HEK293 (cell line): Measurements from ENCODE around the gene EIF4G3.

Experiments used
- CTCF ChIP-seq: fragments of 450-650 bp; formaldehyde crosslinking; IDR thresholded peaks from 2 replicates; pipeline ENCODE4 v1.5.1; 2016; ENCODE audit warnings: missing biosample characterization, missing genetic modification characterization
- OSR2 ChIP-seq: fragments of 450-650 bp; formaldehyde crosslinking; IDR thresholded peaks from 2 replicates; pipeline ENCODE4 v1.5.1; 2016; ENCODE audit warnings: missing biosample characterization, missing genetic modification characterization
- RBAK ChIP-seq: fragments of 450-650 bp; formaldehyde crosslinking; IDR thresholded peaks from 2 replicates; pipeline ENCODE4 v1.5.1; 2016; ENCODE audit warnings: missing biosample characterization, missing genetic modification characterization
- REST ChIP-seq: fragments of 450-650 bp; formaldehyde crosslinking; IDR thresholded peaks from 2 replicates; pipeline ENCODE4 v1.5.1; 2016; ENCODE audit warnings: missing biosample characterization, missing genetic modification characterization
- SETDB1 ChIP-seq: IDR thresholded peaks from one replicate; pipeline ENCODE4 v1.6.1; 2017; ENCODE audit warnings: mild to moderate bottlenecking, low read length, moderate library complexity, mixed read lengths; ENCODE audit not compliant: insufficient read length
- ZBTB1 ChIP-seq: fragments of 450-650 bp; formaldehyde crosslinking; IDR thresholded peaks from 2 replicates; pipeline ENCODE4 v1.5.1; 2016; ENCODE audit warnings: missing biosample characterization, missing genetic modification characterization
- ZFP41 ChIP-seq: fragments of 450-650 bp; formaldehyde crosslinking; IDR thresholded peaks from 2 replicates; pipeline ENCODE4 v1.5.1; 2016; ENCODE audit warnings: missing biosample characterization, missing genetic modification characterization, borderline replicate concordance
- ZNF274 ChIP-seq, 2 experiments: fragments of 200-500 bp in 1 of 2; fragments of 450-650 bp in 1 of 2; sonication (Bioruptor generic) in 1 of 2; formaldehyde crosslinking in 1 of 2; IDR thresholded peaks; 2 replicates each; pipeline versions ENCODE4 v1.5.1 to v1.6.1; 2014 to 2016; ENCODE audit warnings: borderline replicate concordance in 1 of 2, inconsistent platforms in 1 of 2, low read length in 1 of 2, missing biosample characterization in 1 of 2, missing genetic modification characterization in 1 of 2
- ZNF645 ChIP-seq: fragments of 450-650 bp; formaldehyde crosslinking; IDR thresholded peaks from 2 replicates; pipeline ENCODE4; 2016; ENCODE audit warnings: missing biosample characterization, missing genetic modification characterization
- ZNF660 ChIP-seq: fragments of 450-650 bp; IDR thresholded peaks from 2 replicates; pipeline ENCODE4 v1.5.1; 2018; ENCODE audit warnings: missing biosample characterization, mild to moderate bottlenecking, missing genetic modification characterization

GRCh38 chr1:20956272-20956671, 220.4 kb downstream of the EIF4G3 start:
- no peak for TF ChIP-seq ZFP41 (tag by site-specific recombination)
- no peak for TF ChIP-seq ZNF660
- TF ChIP-seq OSR2, result no peak
- no peak for TF ChIP-seq REST
- TF ChIP-seq CTCF (tag by site-specific recombination), result no peak
- TF ChIP-seq ZBTB1 (tag by site-specific recombination), result no peak
- TF ChIP-seq ZNF274 (IDR thresholded peaks at IDR 0.05; ENCODE audit: low read length), result no peak
- TF ChIP-seq ZNF274 (tag by site-specific recombination; IDR thresholded peaks at IDR 0.05; ENCODE audit: borderline replicate concordance), result no peak
- no peak for TF ChIP-seq SETDB1
- TF ChIP-seq ZNF645 (tag by site-specific recombination), result no peak
- no peak for TF ChIP-seq RBAK (tag by site-specific recombination)
